NCI-H2107 (cell line): Measurements from ENCODE around the gene RGS17.

Source experiments
- DNase-seq: peaks from one replicate; lab custom pipeline; 2025; lab: John Stamatoyannopoulos, UW

RGS17 gene

DNA sequence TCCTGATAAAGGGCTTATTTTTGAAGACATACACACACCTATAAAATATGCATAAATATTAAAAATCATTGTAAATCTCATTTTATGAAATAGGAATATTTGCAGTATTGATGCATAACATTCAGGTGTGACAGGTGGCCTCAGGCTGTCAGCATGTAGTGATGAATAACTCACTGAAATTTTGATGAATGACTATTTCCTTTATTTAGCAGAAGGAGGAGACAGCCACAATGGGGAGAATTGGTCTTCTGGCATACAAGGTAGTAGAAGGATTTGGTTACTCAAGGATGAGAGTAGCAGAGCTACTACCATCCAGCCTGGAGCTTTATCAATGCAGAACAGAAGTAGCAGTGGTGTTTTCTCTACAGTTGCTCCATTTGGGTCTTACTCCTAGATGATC lies 47.2 kb downstream of the RGS17 start:
- DNase-seq, result no peak

DNA sequence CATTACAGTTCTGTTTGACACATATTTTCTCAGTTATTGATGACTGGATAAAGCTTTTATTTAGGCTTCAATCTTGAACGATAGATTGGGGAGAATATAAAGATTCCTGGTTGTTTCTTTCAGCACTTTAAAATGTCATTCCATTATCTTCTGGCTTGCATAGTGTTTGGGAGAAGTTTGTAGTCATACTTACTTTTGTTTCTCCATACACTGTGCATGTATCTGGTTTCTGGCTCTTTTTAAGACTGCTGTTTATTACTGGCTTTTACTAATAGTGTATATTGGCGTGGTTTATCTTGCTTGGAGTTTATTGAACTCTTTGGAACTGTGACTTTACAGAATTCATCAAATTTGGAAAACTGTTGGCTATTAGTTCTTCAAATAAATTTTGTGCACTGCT lies 49.2 kb downstream of the RGS17 start:
- DNase-seq, result no peak

DNA sequence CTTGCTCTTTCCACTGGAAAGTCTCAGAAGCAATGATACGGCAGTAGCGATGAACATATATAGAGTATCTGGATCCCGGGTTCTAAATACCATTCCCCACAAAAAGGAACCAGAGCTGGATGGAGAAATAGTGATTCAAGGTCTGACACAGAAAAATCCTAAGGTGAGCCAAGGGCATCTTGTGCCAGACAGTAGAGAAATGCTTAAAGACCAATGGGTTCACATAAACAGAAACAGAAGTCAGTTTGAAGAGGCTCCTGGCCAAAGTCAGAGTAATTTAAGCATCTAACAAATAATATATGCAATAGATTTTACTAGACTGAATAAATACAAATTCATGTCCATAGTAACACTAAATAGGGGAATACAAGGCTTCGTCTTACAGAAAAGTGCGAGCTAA lies 54.7 kb downstream of the RGS17 start:
- DNase-seq, result no peak

DNA sequence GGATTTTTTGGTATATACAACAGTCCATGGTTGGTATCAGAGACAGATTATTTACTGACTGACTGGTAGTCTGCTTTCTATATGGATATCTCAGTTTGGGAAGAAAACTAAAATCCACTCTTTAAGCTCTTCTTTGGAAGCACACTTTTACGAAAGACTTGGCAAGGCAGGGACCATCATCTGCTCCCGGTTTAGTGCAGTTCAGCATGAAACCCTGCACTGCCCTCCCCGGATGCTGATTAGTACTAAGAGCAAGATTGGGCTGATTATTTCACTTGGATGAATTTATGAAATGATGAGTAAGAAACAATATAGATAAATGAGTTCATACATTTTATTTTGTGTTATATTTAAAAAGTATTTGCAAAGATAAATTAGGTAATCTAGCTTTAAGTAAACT lies 56.3 kb downstream of the RGS17 start:
- no peak for DNase-seq

DNA sequence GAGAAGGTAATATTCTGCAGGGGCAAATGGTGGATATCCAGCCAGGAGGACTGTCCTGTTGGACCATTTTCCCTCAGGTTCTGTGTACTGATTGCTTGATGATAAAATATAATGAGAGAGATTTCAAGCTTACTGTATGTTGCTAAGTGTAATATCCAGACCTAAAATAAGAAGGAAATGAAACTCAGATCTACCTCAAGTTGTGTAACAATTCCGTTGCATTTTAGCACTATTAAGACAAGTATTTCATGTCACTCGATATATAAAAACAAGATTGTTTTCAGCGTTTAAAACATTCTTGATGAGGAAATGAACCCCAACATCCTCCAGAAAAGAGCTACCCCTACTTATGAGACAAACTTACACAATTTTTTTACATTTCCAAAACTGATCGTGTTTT lies 57.2 kb downstream of the RGS17 start:
- no peak for DNase-seq

DNA sequence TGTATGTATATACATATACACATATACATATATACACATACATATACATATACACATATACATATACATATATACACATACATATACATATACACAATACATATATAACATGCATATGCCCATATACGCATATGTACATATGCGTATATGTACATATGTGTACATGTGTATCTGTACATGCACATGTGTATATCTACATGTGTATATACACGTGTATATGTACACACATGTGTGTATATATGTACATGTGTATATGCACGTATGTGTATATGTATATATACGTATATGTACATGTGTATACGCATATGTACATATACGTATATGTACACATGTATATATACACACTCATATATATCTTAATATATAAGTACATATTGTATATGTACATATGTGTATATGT lies 60.3 kb downstream of the RGS17 start:
- DNase-seq, result no peak

DNA sequence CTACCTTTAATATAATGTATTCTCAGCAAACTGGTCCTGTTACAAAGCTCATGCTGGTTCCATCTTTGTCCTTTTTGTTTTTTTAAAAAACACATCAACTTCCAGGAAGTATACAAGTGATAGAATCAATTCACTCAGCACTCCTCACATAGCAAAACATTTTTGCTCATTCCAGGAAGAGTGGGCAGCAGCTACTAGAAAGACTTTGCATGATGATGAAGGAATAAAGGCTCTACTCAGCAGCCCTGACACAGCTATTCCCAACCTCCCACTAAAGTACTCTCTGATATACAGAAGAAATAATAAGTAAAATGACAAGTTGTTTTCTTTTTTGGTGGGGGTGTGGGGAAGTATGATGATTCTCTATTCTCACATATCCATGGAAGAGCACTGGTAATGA lies 61.2 kb downstream of the RGS17 start:
- no peak for DNase-seq

DNA sequence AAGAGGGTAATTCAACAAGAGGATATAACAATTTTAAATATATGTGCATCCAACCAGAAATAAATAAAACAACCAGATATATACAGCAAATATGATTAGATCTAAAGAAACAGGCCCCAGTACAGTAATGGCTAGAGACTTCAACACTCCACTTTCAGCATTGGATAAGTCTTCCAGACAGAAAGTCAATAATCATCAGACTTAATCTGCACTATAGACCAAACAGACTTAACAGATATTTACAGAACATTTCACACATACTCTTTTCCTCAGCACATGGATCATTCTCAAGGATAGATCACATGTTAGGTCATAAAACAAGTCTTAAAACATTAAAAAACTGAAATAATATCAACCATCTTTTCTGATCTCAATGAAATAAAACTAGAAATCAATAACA lies 65.9 kb downstream of the RGS17 start:
- DNase-seq, result no peak

DNA sequence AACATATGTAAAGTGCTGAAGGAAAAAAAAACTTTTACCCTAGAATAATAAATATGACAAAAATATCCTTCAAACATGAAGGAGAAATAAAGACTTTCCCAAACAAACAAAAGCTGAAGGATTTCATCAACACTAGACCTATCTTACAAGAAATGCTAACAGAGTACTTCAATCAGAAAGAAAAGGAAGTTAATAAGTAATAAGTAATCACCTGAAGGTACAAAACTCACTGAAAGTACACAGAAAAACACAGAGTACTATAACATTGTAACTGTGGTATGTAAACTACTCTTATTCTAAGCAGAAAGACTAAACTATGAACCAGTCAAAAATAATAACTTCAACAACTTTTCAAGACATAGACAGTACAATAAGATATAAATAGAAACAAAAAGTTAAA lies 67.1 kb downstream of the RGS17 start:
- DNase-seq, result no peak

DNA sequence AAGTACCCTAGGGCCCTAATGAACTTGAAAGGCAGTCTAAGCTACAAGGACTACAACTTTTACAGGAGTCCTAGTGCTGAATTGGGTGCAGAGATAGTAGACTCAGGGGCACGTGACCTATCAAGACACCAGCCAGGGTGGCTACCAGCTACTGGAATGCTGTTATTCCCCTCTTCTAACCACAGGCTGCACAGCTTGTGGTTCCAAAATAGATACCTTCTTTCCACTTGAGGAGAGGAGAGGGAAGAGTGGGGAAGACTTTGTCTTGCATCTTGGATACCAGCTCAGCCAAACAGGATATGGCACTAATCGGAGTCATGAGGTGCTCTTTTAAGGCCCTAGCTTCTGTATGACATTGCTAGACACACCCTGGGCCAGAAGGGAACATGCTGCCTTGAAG lies 68.6 kb downstream of the RGS17 start:
- DNase-seq, result no peak

DNA sequence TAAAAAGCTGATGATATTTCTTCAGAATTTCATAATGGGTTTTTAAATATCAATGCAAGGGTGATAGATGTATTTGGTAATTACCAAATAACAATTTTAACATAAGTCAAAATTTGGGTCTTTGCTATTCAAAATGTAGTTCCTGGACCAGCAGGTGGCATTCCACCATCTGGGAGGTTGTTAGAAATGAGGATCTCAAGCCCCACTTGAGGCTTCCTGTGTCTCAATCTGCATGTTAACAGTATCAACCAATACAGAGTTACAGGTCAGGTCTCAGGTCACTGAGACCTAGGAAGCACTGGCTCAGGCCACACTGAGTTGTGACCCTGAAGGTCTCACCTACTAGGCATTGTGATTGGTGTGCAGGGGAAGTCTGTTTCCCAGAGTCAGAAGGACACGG lies 71.3 kb downstream of the RGS17 start:
- no peak for DNase-seq

DNA sequence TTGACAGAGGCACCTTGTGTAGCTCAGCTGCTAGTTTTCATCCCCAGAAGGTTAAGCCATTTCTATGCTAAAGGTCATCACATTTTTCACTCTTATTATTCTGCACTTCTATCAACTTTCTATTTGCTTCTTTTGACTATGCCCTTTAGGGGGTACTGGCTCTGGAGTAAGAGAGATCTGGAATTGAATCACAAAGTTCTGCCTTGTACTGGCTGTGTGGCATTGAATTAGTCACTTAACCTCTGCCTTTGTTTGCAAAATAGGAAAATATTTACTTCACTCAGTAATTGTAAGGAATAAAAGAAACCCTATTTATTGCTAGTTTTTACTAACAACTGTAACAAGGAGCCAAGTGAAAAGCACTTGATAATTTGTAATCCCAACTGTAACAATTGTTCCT lies 71.8 kb downstream of the RGS17 start:
- no peak for DNase-seq

DNA sequence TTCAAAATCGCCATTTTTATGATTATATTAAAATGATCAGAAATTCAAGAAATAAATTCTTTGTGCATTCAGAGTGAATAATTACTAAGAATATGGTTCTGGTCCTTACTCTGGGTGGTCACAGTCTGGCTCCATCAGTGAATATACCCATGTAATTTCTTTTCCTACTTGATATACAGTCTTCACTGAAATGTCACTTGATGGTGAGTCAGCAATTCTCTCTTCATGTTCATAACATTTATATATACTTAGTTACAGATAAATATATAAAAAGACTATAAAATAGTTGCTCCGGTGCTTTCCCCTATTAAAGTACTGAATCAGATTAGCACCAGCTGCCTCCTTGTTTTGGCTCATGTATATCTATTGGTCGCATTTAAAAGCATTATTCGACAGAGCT lies 72.2 kb downstream of the RGS17 start:
- DNase-seq, result no peak

DNA sequence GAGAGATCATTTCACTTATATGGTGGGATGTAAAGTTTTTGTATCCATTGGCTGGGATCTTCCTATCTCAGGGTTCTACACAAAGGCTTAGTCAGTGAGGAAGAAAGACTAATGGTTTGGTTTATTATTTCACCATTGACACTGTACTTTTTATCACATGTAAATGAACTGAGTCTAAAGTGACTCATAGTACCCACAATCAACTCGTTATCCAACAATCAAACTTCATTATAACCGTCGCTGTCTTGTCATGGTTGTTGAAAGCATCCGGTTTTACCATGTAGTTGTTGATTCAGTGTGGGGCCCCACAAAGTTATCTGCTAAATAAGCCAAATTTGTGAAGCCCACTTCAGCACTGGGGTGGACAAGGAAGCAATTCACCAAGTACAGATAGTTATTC lies 72.8 kb downstream of the RGS17 start:
- DNase-seq, result no peak

DNA sequence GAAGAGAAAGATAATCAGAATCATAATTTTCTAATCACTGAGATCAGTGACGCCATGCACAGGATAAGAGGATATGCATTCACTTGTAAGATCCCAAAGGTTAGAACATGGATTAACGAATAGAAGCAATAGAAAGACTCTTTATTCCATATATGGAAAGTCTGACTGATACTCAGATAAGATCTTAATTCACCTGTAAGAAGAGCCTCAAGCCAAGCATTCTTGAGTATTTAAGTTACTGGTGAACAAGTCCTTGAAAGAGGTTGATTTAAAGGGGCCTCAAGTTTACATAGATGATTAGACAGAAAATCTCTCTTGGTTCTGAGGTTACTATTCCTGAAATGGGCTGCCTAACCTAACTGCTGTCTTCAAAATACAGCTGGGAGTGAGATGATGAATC lies 74.8 kb downstream of the RGS17 start:
- DNase-seq, result no peak

DNA sequence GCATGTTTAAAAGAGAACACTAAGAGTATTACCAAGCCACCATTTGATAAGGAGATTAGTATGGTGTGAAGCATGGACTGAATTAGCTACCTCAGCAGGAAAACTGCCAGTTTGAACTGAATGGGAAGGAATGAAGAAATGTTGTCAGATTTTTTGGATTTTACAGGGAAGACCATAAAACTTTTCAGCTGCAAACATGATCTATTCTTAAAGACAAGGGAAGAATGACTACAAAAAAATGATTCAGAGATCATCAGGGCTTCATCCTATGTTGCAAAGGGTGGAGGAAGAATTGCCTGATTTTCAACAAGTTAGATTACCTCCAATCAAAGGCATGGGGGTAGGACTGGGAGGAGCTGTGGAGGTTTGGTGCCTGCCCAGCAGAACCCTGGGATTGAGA lies 79.3 kb downstream of the RGS17 start:
- DNase-seq, result no peak

DNA sequence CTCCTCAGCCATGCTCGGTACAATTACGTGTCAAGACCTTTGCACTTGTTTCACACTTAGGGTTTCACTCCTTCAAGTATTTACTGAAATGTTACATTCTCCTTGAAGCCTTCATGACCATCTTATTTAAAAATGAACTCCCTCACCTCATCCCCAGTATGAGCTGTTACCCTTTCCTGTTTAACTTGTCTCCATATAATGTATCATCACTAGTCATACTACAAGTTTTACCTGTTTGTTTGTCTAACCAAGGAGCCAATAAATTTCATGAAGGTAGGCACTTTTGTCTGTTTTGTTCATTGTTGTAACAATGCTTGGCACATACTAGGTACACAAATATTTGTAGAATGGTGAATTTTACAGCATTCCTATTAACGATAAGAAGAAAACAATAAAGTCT lies 82.5 kb downstream of the RGS17 start:
- no peak for DNase-seq

DNA sequence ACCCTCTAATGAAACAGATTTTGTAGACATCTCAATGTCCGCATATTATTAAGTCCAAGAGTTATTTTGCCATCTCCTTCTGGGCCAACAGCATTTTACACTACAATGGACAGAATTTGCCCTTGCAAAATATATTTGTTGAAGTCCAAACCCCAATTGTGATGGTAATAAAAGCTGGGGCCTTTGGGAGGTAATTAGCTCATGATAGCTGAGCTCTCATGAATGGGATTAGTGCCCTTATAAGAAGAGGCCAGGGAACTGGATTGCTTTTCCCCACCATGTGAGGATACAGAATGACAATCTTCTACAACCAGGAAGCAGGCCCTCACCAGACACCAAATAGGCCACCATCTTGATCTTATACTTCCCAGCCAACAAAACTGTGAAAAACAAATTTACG lies 83.7 kb downstream of the RGS17 start:
- no peak for DNase-seq

DNA sequence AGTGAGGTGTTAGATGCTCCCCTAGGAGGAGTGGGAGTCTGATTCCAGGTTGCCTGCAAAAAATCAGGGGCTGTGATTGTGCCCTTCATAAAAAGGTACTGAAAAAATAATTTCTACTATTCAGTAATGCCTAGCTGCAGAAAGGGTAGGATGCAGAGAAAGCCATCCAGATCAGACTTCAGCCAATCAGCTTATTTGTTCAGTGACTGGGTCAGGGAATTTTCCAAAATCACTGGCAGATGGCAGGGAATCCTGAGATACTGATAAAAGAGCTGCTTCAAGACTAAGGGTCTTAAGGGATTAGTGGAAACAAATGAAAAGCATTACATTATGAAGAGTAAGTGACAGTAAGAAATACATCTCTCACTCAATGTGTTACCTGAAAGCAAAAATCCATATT lies 85.8 kb downstream of the RGS17 start:
- no peak for DNase-seq

DNA sequence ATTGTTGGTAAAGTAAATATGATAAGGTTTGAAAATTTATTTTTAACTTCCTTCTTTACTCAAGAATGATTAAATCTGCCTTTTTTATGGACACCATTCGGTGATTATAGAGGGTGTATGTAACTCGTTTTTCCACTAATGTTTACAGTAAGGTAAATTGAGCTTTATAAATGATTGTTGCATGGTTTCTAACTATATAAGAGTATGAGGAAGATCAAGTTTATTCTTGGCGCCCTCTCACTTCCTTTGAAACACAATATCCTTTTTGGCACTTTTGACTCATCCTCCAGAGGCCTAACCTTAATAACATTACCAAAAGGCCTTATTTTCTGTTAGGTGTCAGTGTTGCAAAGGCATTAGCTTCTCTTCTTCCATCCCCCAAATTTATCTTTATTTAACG lies 86.8 kb downstream of the RGS17 start:
- no peak for DNase-seq

DNA sequence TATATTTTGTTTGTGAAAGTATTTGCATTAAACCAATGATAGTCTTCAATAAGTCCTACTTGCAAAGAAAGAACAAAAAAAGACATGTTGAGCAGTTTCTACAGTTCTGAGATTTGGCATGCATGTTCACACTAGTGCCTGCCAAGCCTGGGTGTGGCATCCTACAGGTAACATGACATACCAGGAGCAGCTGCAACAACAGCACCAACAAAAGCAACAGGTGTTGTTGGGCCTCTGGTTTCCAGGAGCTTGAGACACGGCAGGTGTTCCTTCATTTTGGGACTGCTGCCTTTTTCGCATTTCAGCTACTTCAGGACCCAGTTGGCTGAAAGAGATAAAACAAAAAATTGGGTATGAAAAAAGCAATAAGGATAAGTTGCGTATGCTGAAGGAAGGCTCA lies 87.4 kb downstream of the RGS17 start:
- peak; percentile 50 for DNase-seq

DNA sequence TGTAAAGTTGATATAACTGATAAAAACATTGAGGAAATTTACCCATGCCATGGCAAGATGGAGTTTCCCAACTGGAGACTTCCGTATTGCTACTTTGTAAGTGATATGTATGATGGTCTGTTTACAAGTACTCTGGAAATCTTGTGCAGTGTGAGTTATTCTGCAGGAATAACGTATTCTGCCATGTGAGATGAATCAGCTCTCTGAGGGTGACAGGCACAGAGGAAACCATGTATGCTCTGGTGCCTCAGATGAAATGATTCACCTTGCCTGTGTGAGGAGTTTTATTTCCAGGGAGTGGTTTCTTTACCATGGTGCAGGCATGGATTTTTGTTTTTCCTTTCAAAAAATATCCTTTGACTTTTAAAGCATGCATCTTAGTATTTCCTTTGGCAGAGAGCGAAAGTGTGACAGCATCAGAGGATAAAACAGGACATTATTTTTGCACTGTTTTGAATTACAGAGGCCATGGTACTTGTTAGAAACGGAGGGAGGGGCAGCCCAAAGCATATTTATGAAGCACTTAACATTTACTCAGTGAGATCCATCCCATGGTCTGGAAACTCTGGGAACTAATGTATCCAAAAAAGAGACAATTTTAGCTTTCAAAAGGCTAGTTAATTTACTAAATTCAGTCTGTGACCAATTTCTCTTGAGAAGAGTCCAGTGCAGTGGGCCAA lies 92.6 kb downstream of the RGS17 start:
- no peak for DNase-seq

DNA sequence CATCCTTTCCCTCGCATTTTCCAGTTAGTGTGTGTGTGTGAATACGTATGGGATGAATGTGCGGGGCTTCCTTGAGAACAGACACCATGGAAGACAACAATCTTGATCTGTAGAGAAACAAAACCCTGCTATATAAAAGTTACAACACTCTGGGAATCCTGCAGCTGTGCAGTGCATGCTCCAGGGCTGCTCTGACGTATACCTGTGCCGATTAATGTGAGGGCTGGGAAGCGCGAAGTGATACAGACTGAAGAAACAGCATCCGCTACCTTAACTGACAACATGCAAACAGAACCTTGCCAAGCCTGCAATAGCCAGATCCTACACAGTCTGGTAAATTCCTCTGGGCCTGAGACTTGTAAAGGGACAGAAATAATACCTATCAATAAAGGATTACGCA lies 96.9 kb downstream of the RGS17 start:
- DNase-seq, result no peak

DNA sequence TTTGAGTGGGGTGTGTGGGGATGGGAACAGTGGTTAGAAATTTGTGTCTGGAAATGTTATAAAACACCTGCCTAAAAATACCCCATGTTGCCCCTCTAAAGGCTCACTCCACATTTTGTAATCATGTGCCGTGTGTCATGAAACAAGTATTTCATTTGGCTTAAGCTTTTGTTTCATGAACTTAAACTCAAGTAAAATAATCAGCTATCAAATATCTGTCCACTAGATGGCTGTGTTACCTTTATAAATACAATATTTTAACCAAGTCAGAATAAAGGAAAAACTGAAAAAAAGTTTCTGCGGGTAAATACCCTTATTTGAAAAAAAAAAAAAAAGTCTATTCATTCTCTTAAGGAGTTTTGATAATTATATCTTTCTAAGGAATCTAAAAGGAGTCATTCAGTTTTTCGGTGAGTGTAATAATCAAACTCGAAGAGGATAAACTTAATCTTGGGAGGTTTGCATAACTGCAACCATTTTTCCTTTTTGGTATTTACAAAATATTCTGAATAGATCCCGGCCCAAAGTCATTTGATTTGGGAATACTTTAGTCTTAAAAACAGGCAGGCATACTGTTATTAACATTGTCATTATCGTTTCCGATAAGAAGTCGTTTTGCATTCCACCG lies 98.7 kb downstream of the RGS17 start:
- no peak for DNase-seq
